HepG2 (cell line): Measurements from ENCODE around the gene SESN2. TPM values are rescaled to one million over a fixed set of nuclear protein-coding genes. Genes with fewer than 3 reads are reported as not detected.

ENCODE experiments used
- BHLHE40 ChIP-seq: IDR thresholded peaks from 2 replicates; pipeline ENCODE4 v1.6.1; 2011; ENCODE audit warnings: low read length, improper control_type of control experiment
- DZIP1 ChIP-seq: sonication (generic); formaldehyde crosslinking; IDR thresholded peaks from 2 replicates; pipeline ENCODE4 v1.5.0; 2020; ENCODE audit warnings: mild to moderate bottlenecking, missing genetic modification reagents
- EED ChIP-seq: sonication (generic); formaldehyde crosslinking; IDR thresholded peaks from 2 replicates; pipeline ENCODE4 v1.5.0; 2020; ENCODE audit warnings: mild to moderate bottlenecking, missing genetic modification reagents
- ERF ChIP-seq: IDR thresholded peaks from 2 replicates; pipeline ENCODE4 v1.6.1; 2018; ENCODE audit warnings: missing biosample characterization, missing genetic modification reagents
- GFI1 ChIP-seq: sonication (generic); formaldehyde crosslinking; IDR thresholded peaks from 2 replicates; pipeline ENCODE4 v1.5.0; 2020; ENCODE audit warnings: missing genetic modification reagents, mild to moderate bottlenecking, borderline replicate concordance
- HDAC1 ChIP-seq: sonication (generic); formaldehyde crosslinking; IDR thresholded peaks from 2 replicates; pipeline ENCODE4 v1.5.1; 2020; ENCODE audit warnings: mild to moderate bottlenecking, missing genetic modification reagents
- HNRNPUL1 ChIP-seq: fragments of 200-400 bp; formaldehyde crosslinking; IDR thresholded peaks from 2 replicates; pipeline ENCODE4 v1.6.1; 2017; ENCODE audit warnings: low read depth, mild to moderate bottlenecking, low read length, moderate library complexity
- MED13 ChIP-seq: sonication (generic); formaldehyde crosslinking; IDR thresholded peaks from 2 replicates; pipeline ENCODE4 v1.5.0; 2020; ENCODE audit warnings: missing genetic modification reagents
- MTA3 ChIP-seq: sonication (generic); formaldehyde crosslinking; IDR thresholded peaks from 2 replicates; pipeline ENCODE4 v1.4.0; 2020; ENCODE audit warnings: missing genetic modification reagents
- NR1H2 ChIP-seq: sonication (generic); formaldehyde crosslinking; IDR thresholded peaks from 2 replicates; pipeline ENCODE4 v1.8.1; 2022; ENCODE audit warnings: low read depth, missing genetic modification reagents, borderline replicate concordance
- RELA ChIP-seq: sonication (generic); formaldehyde crosslinking; IDR thresholded peaks from 2 replicates; pipeline ENCODE4 v1.4.0; 2020; ENCODE audit warnings: missing genetic modification reagents
- SIN3B ChIP-seq: fragments of 150-350 bp; IDR thresholded peaks from 2 replicates; pipeline ENCODE4 v1.6.1; 2014; ENCODE audit warnings: low read length
- SNAPC5 ChIP-seq: sonication (generic); formaldehyde crosslinking; IDR thresholded peaks from 2 replicates; pipeline ENCODE4 v1.8.1; 2023; ENCODE audit warnings: mild to moderate bottlenecking, missing genetic modification reagents, borderline replicate concordance
- SRF ChIP-seq: IDR thresholded peaks from 2 replicates; pipeline ENCODE4 v1.6.1; 2011; ENCODE audit warnings: mild to moderate bottlenecking, low read depth, low read length, moderate library complexity
- TBL1XR1 ChIP-seq: fragments of 150-350 bp; IDR thresholded peaks from 2 replicates; pipeline ENCODE4 v1.6.1; 2014; ENCODE audit warnings: borderline replicate concordance, low read length; ENCODE audit not compliant: partially characterized antibody
- TEAD2 ChIP-seq: sonication (generic); formaldehyde crosslinking; IDR thresholded peaks from 2 replicates; pipeline ENCODE4 v1.9.0; 2021; ENCODE audit warnings: missing genetic modification reagents
- ZBTB34 ChIP-seq: sonication (generic); formaldehyde crosslinking; IDR thresholded peaks from 2 replicates; pipeline ENCODE4 v1.8.0; 2022; ENCODE audit warnings: mild to moderate bottlenecking, missing genetic modification reagents
- ZBTB4 ChIP-seq: sonication (generic); formaldehyde crosslinking; IDR thresholded peaks from 2 replicates; pipeline ENCODE4 v1.4.0; 2020; ENCODE audit warnings: missing genetic modification reagents, mild to moderate bottlenecking, borderline replicate concordance
- ZFP1 ChIP-seq: IDR thresholded peaks from 2 replicates; pipeline ENCODE4 v1.6.1; 2016
- ZNF333 ChIP-seq: sonication (generic); formaldehyde crosslinking; IDR thresholded peaks from 2 replicates; pipeline ENCODE4 v1.4.0; 2020; ENCODE audit warnings: mild to moderate bottlenecking, missing genetic modification reagents, borderline replicate concordance
- ZNF335 ChIP-seq: sonication (generic); formaldehyde crosslinking; IDR thresholded peaks from 2 replicates; pipeline ENCODE4 v1.4.0; 2020; ENCODE audit warnings: missing genetic modification reagents
- ZNF501 ChIP-seq: sonication (generic); formaldehyde crosslinking; IDR thresholded peaks from 2 replicates; pipeline ENCODE4 v1.5.1; 2020; ENCODE audit warnings: mild to moderate bottlenecking, moderate library complexity, missing genetic modification reagents
- ZNF816 ChIP-seq: sonication (generic); formaldehyde crosslinking; IDR thresholded peaks from 2 replicates; pipeline ENCODE4 v1.8.0; 2022; ENCODE audit warnings: missing genetic modification reagents, mild to moderate bottlenecking, borderline replicate concordance
- ZNF841 ChIP-seq: sonication (generic); formaldehyde crosslinking; IDR thresholded peaks from 2 replicates; pipeline ENCODE4 v1.8.1; 2023; ENCODE audit warnings: missing genetic modification reagents, borderline replicate concordance
- polyA plus RNA-seq, 8 experiments: library from polyadenylated mRNA; depleted of rRNA in 3 of 8; stranded (reverse) in 7 of 8; unstranded in 1 of 8; fragments of >200 nt; fragmentation: Illumina TruSeq in 4 of 8; extraction: Trizol in 4 of 8; gene quantifications; 2 replicates each; pipeline versions ENCODE4 v1.2.1 to v1.2.3, GENCODE V29; 2011 to 2016; ENCODE audit warnings: low read depth in 4 of 8, missing spikeins in 1 of 8, mixed read lengths in 1 of 8; ENCODE audit not compliant: insufficient read depth in 1 of 8
- total RNA-seq, 5 experiments: library from RNA; depleted of rRNA; stranded (reverse); fragments of >200 nt; fragmentation: Illumina TruSeq; extraction: Trizol; gene quantifications; 2 replicates each; pipeline ENCODE4 v1.2.3, GENCODE V29; 2016; ENCODE audit warnings: low read depth in 1 of 5

The SESN2 gene
- total and polyA plus RNA-seq, 2 of the 13 experiments (the other 11 are each of a cell fraction or from before 2014, with no cell fraction given): 13.2 to 19.1 TPM

- no peak for TF ChIP-seq DZIP1 (CRISPR knock-in tag)
- no peak for TF ChIP-seq TBL1XR1
- peak; percentile 40; the same call in 1 of the 2 replicates for TF ChIP-seq ZFP1
- TF ChIP-seq ZBTB34: no peak
- TF ChIP-seq BHLHE40: peak; percentile 98
- no peak for TF ChIP-seq SNAPC5 (CRISPR knock-in tag)
- peak; percentile 45; the same call in 1 of the 2 replicates for TF ChIP-seq ZNF335 (CRISPR knock-in tag)
- TF ChIP-seq SIN3B: peak; percentile 90
- TF ChIP-seq ZNF501 (CRISPR knock-in tag): peak; percentile 81
- TF ChIP-seq EED (CRISPR knock-in tag): no peak
- TF ChIP-seq ZNF816 (CRISPR knock-in tag): 0 out of 2 replicates have a peak, but pooled peaks have one; percentile 26
- no peak for TF ChIP-seq ZNF333 (CRISPR knock-in tag)
- TF ChIP-seq GFI1: no peak
- no peak for TF ChIP-seq HNRNPUL1
- TF ChIP-seq ZNF841 (CRISPR knock-in tag): no peak
- TF ChIP-seq SRF: no peak
- no peak for TF ChIP-seq RELA (CRISPR knock-in tag)
- TF ChIP-seq MED13 (CRISPR knock-in tag): no peak
- peak; percentile 61; the same call in 1 of the 2 replicates for TF ChIP-seq ERF (CRISPR knock-in tag)
- TF ChIP-seq NR1H2 (CRISPR knock-in tag): no peak
- 0 out of 2 replicates have a peak, but pooled peaks have one; percentile 52 for TF ChIP-seq ZBTB4 (CRISPR knock-in tag)
- TF ChIP-seq MTA3: no peak
- peak; percentile 55; the same call in 1 of the 2 replicates for TF ChIP-seq HDAC1 (CRISPR knock-in tag)
- TF ChIP-seq TEAD2: no peak
These were observed 26.6 kb upstream of the SESN2 start, which contains the start of gene DNAJC8 (continued) for GRCh38 chr1:28232558-28233263.
